ENCODE measurements around the gene AFF2.
A peak's percentile ranks its signal among the peaks of the same experiment; 100 is the strongest.

Gene AFF2

DNA sequence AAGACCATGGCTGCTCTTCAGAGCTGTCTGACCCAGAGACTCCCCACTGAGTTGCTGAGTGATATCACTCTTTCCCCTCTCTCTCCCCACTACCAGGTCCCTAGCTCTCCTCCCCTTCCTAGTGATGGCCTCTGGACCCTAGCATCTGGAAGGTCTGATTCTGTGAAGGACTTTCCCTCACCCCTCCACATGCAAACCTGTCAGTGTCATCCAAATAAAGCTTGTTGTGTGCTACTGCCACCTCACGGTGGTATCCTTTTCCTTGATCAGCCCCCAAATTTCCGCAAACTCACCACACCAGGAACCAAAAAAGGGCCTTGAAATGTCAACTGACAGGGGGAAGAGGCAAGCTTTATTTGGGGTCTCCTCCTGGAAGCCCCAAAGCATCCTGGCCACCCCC, 504.5 kb downstream of the AFF2 start:
- no peaks in the 10 kb centered on the region for H4K20me1 ChIP-seq (ENCODE audit: insufficient read depth, low read length)
- TF ChIP-seq EZH2 (optimal IDR thresholded peaks at IDR 0.05; ENCODE audit: low read depth, low read length) (no peak), EZH2phosphoT487 (IDR thresholded peaks at IDR 0.05; ENCODE audit: low read length) (no peak)
- TF ChIP-seq, protein P1, sequence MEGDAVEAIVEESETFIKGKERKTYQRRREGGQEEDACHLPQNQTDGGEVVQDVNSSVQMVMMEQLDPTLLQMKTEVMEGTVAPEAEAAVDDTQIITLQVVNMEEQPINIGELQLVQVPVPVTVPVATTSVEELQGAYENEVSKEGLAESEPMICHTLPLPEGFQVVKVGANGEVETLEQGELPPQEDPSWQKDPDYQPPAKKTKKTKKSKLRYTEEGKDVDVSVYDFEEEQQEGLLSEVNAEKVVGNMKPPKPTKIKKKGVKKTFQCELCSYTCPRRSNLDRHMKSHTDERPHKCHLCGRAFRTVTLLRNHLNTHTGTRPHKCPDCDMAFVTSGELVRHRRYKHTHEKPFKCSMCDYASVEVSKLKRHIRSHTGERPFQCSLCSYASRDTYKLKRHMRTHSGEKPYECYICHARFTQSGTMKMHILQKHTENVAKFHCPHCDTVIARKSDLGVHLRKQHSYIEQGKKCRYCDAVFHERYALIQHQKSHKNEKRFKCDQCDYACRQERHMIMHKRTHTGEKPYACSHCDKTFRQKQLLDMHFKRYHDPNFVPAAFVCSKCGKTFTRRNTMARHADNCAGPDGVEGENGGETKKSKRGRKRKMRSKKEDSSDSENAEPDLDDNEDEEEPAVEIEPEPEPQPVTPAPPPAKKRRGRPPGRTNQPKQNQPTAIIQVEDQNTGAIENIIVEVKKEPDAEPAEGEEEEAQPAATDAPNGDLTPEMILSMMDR (IDR thresholded peaks at IDR 0.05; ENCODE audit: low read length) = no peak
- no peaks in the 10 kb centered on the region for H3K9me2 ChIP-seq (replicated peaks; ENCODE audit: insufficient read depth, low read length)
- H3K4me1 ChIP-seq (ENCODE audit: low read length) = no peaks in the 10 kb centered on the region
- H3K79me2 ChIP-seq (ENCODE audit: low read length) = no peaks in the 10 kb centered on the region
- H2AFZ ChIP-seq (ENCODE audit: low read length) = no peak overlapping the region
- H3K27ac ChIP-seq (ENCODE audit: low read length) = no peak overlapping the region
- no peaks in the 10 kb centered on the region for H3F3A ChIP-seq (ENCODE audit: insufficient read depth, low read length)
- no peak overlapping the region for H3K4me3 ChIP-seq (ENCODE audit: low read length)
- no peak for DNase-seq
- no peaks in the 10 kb centered on the region for H3K27me3 ChIP-seq (replicated peaks; ENCODE audit: insufficient read depth, low read length)
- H3K4me2 ChIP-seq (ENCODE audit: low read depth, low read length) = no peak overlapping the region
- no peaks in the 10 kb centered on the region for H3K36me3 ChIP-seq (replicated peaks; ENCODE audit: insufficient read depth, low read length)
- H3K9me3 ChIP-seq (replicated peaks; ENCODE audit: insufficient read depth, low read length) = no peaks in the 10 kb centered on the region
- no peak overlapping the region for H3K9ac ChIP-seq (ENCODE audit: low read length)

DNA sequence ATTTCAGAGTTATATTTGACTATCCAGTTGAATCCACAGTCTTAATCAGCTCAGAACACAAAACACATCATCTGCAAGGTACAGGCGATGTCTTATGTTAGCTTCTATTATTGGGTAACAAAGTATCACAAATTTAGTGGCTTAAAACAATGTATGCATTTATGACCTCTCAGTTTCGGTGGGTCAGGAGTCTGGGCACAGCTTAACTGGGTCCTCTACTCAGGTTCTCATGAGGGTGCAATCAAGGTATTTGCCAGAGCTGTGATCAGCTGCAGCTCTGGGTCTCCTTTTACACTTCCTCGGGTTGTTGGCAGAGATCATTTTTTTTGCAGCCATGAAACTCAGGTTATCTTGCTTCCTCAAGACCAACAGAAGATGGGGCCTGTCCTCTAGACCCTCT, 505.8 kb downstream of the AFF2 start:
- Histone ChIP-seq H3K4me2 (ENCODE audit: low read depth, low read length) (no peak overlapping the region), H2AFZ (ENCODE audit: low read length) (no peak overlapping the region), H3K27me3 (replicated peaks; ENCODE audit: insufficient read depth, low read length) (no peaks in the 10 kb centered on the region), H3K9me3 (replicated peaks; ENCODE audit: insufficient read depth, low read length) (no peaks in the 10 kb centered on the region), H3K9ac (ENCODE audit: low read length) (no peak overlapping the region), H3F3A (ENCODE audit: insufficient read depth, low read length) (no peaks in the 10 kb centered on the region), H3K27ac (ENCODE audit: low read length) (no peak overlapping the region), H3K4me1 (ENCODE audit: low read length) (no peaks in the 10 kb centered on the region), H3K4me3 (ENCODE audit: low read length) (no peak overlapping the region), H3K79me2 (ENCODE audit: low read length) (no peaks in the 10 kb centered on the region), H3K9me2 (replicated peaks; ENCODE audit: insufficient read depth, low read length) (no peaks in the 10 kb centered on the region), H3K36me3 (replicated peaks; ENCODE audit: insufficient read depth, low read length) (no peaks in the 10 kb centered on the region), H4K20me1 (ENCODE audit: insufficient read depth, low read length) (no peaks in the 10 kb centered on the region)
- TF ChIP-seq, protein P1 (IDR thresholded peaks at IDR 0.05; ENCODE audit: low read length) = no peak
- TF ChIP-seq EZH2 (optimal IDR thresholded peaks at IDR 0.05; ENCODE audit: low read depth, low read length) (no peak), EZH2phosphoT487 (IDR thresholded peaks at IDR 0.05; ENCODE audit: low read length) (no peak)
- DNase-seq = peak; percentile 30

DNA sequence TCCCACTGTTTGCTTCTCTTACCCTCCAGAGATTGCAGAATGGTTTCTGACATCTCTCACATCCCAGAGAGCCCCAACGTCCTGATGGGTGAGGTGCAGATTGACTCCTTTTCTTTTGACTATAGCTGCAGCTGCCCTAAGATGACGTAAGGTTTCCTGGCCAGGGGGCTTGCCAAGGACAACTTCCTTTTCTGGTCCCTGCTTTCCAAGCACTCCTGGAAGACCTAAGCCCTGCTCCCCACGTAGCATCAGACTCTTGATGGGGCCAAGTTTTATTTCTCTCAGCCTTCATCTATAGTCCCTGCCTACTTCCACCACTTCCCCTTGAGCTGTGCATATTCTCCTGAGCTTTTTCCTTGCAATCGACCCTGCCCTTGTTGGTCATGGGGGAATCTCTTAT, 507.0 kb downstream of the AFF2 start:
- Histone ChIP-seq H3K79me2 (ENCODE audit: low read length) (no peaks in the 10 kb centered on the region), H3K27me3 (replicated peaks; ENCODE audit: insufficient read depth, low read length) (no peaks in the 10 kb centered on the region), H3K9ac (ENCODE audit: low read length) (no peak overlapping the region), H3K36me3 (replicated peaks; ENCODE audit: insufficient read depth, low read length) (no peaks in the 10 kb centered on the region), H3K4me1 (ENCODE audit: low read length) (no peaks in the 10 kb centered on the region), H3K4me2 (ENCODE audit: low read depth, low read length) (no peak overlapping the region), H4K20me1 (ENCODE audit: insufficient read depth, low read length) (no peaks in the 10 kb centered on the region), H3K4me3 (ENCODE audit: low read length) (no peak overlapping the region), H2AFZ (ENCODE audit: low read length) (no peak overlapping the region), H3K9me3 (replicated peaks; ENCODE audit: insufficient read depth, low read length) (no peaks in the 10 kb centered on the region), H3K9me2 (replicated peaks; ENCODE audit: insufficient read depth, low read length) (no peaks in the 10 kb centered on the region), H3F3A (ENCODE audit: insufficient read depth, low read length) (no peaks in the 10 kb centered on the region), H3K27ac (ENCODE audit: low read length) (no peak overlapping the region)
- no peak for DNase-seq
- TF ChIP-seq EZH2phosphoT487 (IDR thresholded peaks at IDR 0.05; ENCODE audit: low read length) = no peak
- no peak for TF ChIP-seq EZH2 (optimal IDR thresholded peaks at IDR 0.05; ENCODE audit: low read depth, low read length)
- TF ChIP-seq, protein P1 (IDR thresholded peaks at IDR 0.05; ENCODE audit: low read length) = no peak
